SK-N-MC (cell line): ENCODE results near the gene AKAP6.
A peak's percentile ranks its signal among the peaks of the same experiment; 100 is the strongest.
"Not testable (repeated sequence)": the region's sequence is repeated elsewhere in the genome, so short reads cannot be mapped to it uniquely, and the experiment has no call there.

Experiments
- DNase-seq: peaks from one replicate; pipeline ENCODE4 v3.0.0-alpha.2; 2011; ENCODE audit warnings: low read depth, low spot score
- H3K27ac ChIP-seq: fragments of 200-600 bp; sonication (generic); 2 replicates; pipeline ENCODE4 v1.5.1; 2016; ENCODE audit warnings: mixed run types
- H3K36me3 ChIP-seq: fragments of 200-600 bp; sonication (generic); 2 replicates; pipeline ENCODE4 v1.6.1; 2017; ENCODE audit warnings: antibody characterized with exemption, low read length, mixed read lengths; ENCODE audit not compliant: insufficient read depth
- H3K4me3 ChIP-seq: fragments of 200-600 bp; sonication (generic); 2 replicates; pipeline ENCODE4 v1.5.1; 2016
- H3K9ac ChIP-seq: fragments of 200-600 bp; sonication (generic); 2 replicates; pipeline ENCODE4 v1.8.0; 2017; ENCODE audit warnings: mixed run types, mixed read lengths; ENCODE audit not compliant: insufficient read length
- H3K9me3 ChIP-seq: fragments of 200-600 bp; sonication (generic); 2 replicates; pipeline ENCODE4 v1.6.1; 2017; ENCODE audit warnings: low read depth, mild to moderate bottlenecking, antibody characterized with exemption, low read length, moderate library complexity, mixed read lengths
- EZH2 ChIP-seq: fragments of 200-600 bp; sonication (generic); IDR thresholded peaks from one replicate; pipeline ENCODE4 v1.6.1; 2017; ENCODE audit warnings: antibody characterized with exemption
- FOXP2 ChIP-seq: optimal IDR thresholded peaks from 2 replicates; pipeline ENCODE3; 2011; ENCODE audit warnings: mild to moderate bottlenecking, moderate library complexity; ENCODE audit not compliant: insufficient read depth; ENCODE audit errors: extremely low read length, control extremely low read depth
- POLR2AphosphoS5 ChIP-seq: IDR thresholded peaks from 2 replicates; pipeline ENCODE4 v1.6.1; 2012; ENCODE audit warnings: mild to moderate bottlenecking, low read depth, low read length, borderline replicate concordance

The AKAP6 gene

DNA sequence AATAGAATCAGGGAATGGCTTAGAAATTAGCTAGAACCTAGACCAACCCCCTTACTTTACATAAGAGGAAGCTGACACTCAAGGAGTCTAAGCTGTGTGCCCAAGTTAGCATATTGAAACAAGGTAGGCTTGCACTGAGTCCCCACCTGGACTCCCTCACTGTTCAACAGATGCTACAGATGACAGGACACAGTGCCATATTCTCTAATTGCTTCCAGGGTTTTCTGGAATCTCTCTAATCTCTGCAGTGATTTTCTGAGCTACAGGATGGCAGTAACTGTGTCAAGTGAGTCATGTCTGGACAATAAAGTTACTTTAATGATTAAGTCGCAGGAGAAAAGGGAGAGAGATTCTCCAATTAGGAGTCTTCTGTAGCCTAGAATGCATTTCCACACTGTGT lies 35.8 kb downstream of the AKAP6 start:
- Histone ChIP-seq H3K9ac (no peak overlapping the region), H3K27ac (no peak overlapping the region), H3K36me3 (no peaks in the 10 kb centered on the region), H3K4me3 (no peak overlapping the region), H3K9me3 (no peaks in the 10 kb centered on the region)
- no peak for TF ChIP-seq POLR2AphosphoS5
- no peak for TF ChIP-seq EZH2
- DNase-seq = no peak

DNA sequence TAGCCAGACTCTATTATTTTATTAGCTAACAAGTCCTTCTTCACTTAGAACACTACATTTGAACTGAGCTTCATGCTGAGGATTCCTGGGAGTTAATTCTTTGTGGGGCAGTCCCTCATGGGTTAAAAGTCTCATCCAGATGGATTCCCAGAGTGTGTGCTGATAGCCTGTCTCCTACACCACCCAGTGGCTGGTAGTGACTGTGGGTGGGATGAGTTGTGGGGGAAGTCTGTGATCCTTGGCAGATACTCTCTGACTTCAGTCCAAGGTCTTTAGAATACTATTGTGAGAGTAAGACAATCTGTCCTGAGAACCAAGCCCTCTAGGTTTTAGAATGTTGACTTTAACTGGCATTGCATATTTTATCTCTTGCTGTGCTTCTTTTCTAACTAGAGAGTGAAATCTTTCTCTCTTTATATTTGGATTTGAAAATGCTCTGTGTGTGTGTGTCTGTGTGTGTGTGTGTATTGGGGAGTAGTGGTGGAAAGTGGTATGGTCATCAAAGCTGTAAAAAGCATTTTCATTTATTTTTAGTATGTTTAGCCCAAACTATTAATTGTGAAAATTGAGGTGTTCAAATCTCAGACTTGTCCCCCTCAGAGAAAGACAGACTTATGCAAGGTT lies 37.3 kb downstream of the AKAP6 start:
- no peak overlapping the region for H3K27ac ChIP-seq
- H3K9ac ChIP-seq = no peak overlapping the region
- H3K36me3 ChIP-seq = no peaks in the 10 kb centered on the region
- TF ChIP-seq FOXP2 (no peak), EZH2 (no peak), POLR2AphosphoS5 (no peak)
- H3K4me3 ChIP-seq = peak overlapping the region; percentile 24; the same call in 1 of the 2 replicates
- H3K9me3 ChIP-seq = no peaks in the 10 kb centered on the region
- no peak for DNase-seq

DNA sequence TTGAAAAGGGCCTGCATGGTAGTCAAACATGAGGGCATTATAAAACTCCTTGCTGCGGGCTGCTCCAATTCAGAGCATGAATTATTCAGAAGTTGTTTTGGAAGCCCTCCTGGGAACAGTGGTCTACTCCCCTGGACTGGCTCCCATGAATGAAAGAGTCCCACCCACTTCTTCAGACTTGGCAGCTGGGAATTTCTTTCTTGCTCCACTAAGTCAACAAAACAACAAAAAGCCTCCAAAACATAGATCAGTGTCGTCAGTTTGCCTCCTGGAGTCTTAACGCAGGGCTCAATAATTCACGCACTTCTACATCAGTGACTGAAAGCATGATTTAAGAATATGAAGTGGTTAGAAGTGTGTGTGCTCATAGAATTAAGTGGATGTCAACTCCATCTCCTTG lies 37.9 kb downstream of the AKAP6 start:
- TF ChIP-seq EZH2 (no peak), POLR2AphosphoS5 (no peak), FOXP2 (peak; percentile 21)
- Histone ChIP-seq H3K27ac (no peak overlapping the region), H3K4me3 (peak overlapping the region; percentile 24; the same call in 1 of the 2 replicates), H3K36me3 (no peaks in the 10 kb centered on the region), H3K9ac (no peak overlapping the region), H3K9me3 (no peaks in the 10 kb centered on the region)
- no peak for DNase-seq

DNA sequence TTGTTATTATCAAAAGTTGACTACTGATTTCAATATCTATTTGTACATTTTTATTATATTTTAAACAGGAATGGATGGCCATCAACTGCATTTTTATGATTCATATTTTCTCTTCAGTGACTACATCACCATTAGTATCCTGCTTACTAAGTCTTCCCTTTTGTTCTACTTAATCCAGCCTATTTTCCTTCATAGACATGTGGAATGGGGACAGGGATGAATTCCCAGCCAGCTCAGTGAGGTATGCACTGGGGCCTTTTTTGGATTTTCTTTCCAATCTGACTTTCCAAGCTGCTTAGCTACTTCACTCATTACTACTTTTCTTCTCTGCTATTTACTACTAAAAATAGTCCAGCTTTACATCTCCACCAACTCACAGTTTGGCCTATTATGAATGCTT lies 38.4 kb downstream of the AKAP6 start:
- H3K9me3 ChIP-seq = no peaks in the 10 kb centered on the region
- no peak for TF ChIP-seq EZH2
- TF ChIP-seq POLR2AphosphoS5 = no peak
- no peak for TF ChIP-seq FOXP2
- no peaks in the 10 kb centered on the region for H3K36me3 ChIP-seq
- H3K4me3 ChIP-seq = no peak overlapping the region
- H3K27ac ChIP-seq = no peak overlapping the region
- H3K9ac ChIP-seq = no peak overlapping the region
- no peak for DNase-seq

DNA sequence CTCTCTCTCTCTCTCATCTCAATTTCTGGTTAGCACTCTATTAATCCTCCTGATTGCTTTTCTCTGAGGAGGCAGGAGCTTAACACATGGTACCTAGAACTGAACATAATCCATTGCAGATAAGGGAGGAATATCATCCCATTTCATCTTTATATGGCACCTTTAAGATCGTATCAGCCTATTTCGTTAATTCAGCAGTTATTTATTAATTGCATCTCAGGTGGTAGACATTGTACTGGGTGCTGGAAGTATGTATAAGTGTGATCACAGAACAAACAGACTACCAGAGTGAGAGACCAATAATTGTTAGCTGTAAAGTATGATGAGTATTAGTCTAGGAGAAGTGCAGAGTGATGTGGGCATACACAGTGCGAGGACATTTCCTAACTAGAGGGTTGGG lies 39.0 kb downstream of the AKAP6 start:
- Histone ChIP-seq H3K36me3 (no peaks in the 10 kb centered on the region), H3K27ac (no peak overlapping the region), H3K9me3 (no peaks in the 10 kb centered on the region), H3K9ac (no peak overlapping the region), H3K4me3 (no peak overlapping the region)
- no peak for DNase-seq
- no peak for TF ChIP-seq EZH2
- no peak for TF ChIP-seq POLR2AphosphoS5
- no peak for TF ChIP-seq FOXP2

DNA sequence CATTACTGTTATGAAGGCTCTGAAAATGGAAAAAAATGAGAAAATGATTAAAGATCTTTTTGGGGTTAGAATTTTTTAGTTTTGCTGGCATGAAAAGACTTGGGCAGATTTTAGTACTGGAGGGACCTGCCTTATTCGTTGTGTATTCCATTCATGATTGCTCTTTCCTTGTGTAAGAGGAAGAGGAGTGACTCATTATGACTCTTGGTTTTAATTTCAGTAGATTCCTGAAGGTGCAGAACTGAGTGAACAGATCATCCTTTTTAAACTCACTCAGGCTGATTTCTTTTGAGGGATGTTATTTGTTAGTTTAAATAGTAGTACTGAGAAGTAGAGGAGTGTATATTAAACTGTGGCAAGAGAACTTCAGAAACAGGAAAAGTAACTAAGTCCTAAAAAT lies 41.6 kb downstream of the AKAP6 start:
- no peak for DNase-seq
- no peaks in the 10 kb centered on the region for H3K9me3 ChIP-seq
- H3K36me3 ChIP-seq = no peaks in the 10 kb centered on the region
- H3K4me3 ChIP-seq = no peak overlapping the region
- H3K9ac ChIP-seq = no peak overlapping the region
- no peak overlapping the region for H3K27ac ChIP-seq
- no peak for TF ChIP-seq FOXP2
- no peak for TF ChIP-seq POLR2AphosphoS5
- no peak for TF ChIP-seq EZH2

DNA sequence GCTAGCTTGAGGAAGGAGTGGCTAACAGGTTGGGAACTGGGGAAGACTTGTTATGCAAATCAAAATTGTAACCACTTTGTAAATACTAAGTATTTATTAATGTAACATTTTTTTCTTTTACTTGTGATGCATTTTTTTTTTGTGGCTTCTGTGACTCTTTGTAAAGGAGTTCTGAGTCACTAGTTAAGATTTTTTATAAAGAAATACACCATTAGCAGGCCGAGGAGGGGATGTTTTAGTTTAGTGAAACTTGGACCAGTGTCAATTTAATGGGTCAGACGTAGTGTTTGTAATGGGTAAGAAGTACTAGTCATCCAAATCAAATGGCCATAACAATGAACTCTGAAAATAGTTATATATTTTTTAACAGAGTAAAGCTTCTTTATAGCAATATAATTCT lies 43.1 kb downstream of the AKAP6 start:
- Histone ChIP-seq H3K4me3 (no peak overlapping the region), H3K36me3 (no peaks in the 10 kb centered on the region), H3K9ac (no peak overlapping the region), H3K9me3 (no peaks in the 10 kb centered on the region), H3K27ac (no peak overlapping the region)
- TF ChIP-seq FOXP2 (no peak), EZH2 (no peak), POLR2AphosphoS5 (no peak)
- no peak for DNase-seq

DNA sequence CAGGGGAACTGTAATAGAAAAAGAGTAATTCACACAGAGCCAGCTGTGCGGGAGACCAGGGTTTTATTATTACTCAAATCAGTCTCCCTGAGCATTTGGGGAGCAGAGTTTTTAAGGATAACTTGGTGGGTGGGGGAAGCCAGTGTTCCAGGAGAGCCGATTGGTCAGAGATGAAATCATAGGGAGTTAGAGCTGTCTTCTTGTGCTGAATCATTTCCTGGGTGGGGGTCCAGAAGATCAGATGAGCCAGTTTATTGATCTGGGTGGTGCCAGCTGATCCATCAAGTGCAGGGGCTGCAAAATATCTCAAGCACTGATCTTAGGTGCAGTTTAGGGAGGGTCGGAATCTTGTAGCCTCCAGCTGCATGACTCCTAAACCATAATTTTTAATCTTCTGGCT lies 44.1 kb downstream of the AKAP6 start:
- H3K4me3 ChIP-seq, H3K36me3 ChIP-seq, H3K27ac ChIP-seq, H3K9ac ChIP-seq, DNase-seq, H3K9me3 ChIP-seq: not testable (repeated sequence)

DNA sequence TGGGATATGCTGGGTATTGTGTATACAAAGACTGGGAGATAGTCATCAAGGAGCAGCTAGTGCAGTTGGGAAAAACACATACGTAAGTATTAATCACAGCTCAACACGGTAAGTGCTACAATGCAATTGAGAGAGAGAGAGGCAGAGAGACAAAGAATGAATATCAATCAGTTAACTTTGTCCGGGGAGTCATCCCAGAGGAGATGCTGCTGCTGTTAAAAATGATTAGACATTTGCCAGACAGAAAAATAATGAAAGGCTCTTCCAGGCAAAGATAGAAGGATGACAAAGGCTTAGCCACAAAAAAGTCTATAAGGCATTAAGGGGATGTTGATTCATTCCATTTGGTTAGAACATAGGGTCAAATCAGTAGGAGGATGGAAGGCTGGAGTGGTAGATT lies 45.1 kb downstream of the AKAP6 start:
- TF ChIP-seq EZH2 (no peak), POLR2AphosphoS5 (no peak), FOXP2 (no peak)
- H3K9ac ChIP-seq = no peak overlapping the region
- no peak for DNase-seq
- H3K4me3 ChIP-seq = no peak overlapping the region
- H3K36me3 ChIP-seq = no peaks in the 10 kb centered on the region
- H3K27ac ChIP-seq = no peak overlapping the region
- no peaks in the 10 kb centered on the region for H3K9me3 ChIP-seq
